Middle frontal gyrus (tissue), 1 donor: ENCODE measurements around the gene AKAP11.
"Not testable (repeated sequence)": the region's sequence is repeated elsewhere in the genome, so short reads cannot be mapped to it uniquely, and the experiment has no call there.

ENCODE experiments used
- DNase-seq: peaks from one replicate; pipeline ENCODE4 v3.0.0-alpha.2; 2015; ENCODE audit warnings: low spot score; ENCODE audit errors: extremely low spot score

The AKAP11 gene, protein sequence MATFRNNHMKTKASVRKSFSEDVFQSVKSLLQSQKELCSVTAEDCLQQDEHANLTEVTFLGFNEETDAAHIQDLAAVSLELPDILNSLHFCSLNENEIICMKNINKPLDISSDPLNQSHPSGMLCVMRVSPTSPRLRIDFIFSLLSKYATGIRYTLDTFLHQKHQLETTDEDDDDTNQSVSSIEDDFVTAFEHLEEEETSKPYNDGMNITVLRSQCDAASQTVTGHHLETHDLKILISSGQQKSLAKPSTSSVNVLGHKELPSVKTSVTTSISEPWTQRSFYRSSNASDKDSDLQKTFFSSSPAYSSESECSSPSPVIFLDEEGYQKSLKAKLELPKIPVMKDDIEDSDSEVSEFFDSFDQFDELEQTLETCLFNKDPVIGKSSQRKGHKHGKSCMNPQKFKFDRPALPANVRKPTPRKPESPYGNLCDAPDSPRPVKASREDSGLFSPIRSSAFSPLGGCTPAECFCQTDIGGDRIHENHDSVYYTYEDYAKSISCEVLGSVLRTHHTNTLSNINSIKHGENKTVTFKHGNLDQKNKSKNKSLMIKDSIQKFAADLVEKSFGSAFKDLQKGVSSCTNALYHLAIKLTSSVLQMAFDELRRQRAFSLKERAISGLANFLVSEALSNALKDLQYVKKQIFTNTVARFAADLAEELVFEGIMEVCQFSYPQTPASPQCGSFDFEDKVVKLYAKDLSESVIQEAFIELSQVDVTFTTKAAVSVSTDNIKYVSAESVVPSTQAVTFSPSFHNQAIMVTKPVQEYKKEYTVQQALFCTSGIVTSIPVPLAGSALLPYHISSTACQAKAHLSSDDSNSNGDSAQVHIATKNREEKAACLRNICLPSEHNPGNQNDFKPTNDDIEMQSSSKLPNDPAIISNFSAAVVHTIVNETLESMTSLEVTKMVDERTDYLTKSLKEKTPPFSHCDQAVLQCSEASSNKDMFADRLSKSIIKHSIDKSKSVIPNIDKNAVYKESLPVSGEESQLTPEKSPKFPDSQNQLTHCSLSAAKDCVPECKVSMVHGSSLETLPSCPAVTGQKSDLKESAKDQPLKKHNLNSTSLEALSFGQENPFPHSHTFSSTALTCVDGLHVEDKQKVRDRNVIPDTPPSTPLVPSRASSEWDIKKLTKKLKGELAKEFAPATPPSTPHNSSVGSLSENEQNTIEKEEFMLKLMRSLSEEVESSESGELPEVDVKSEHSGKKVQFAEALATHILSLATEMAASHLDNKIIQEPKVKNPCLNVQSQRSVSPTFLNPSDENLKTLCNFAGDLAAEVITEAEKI (N-terminal part only)

DNA sequence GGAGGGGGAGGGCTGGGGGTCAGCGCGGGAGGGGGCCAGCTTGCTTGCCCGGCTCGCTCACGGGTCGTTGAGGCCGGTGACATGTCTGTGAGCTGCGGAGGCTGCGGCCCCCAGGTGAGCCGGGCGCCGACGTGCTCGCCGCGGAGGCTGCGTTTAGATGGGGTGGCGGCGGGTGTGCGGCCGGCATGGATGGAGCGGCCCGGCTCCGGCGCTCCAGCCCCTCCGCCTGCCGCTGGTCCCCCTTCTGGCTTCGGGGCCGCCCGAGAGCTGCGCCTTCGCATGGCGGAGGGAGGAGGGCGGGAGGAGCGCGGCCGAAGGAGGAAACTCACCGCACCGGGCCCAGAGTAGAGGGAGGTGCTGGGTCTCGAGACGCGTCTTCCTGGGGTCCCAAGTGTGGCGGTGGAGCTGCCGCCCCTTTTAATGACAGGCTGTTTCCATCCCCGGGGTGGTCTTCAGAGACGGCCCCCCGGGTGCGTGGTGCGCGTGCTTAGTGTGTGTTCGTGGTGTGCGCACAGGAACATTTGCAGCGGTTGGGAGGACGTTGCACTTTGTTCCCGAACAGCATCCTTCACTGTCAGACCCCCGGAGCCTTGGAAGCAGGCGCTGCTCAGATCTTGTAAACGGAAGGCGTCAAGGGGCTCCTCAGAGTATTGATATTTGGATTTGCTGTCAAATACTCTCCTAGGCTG, at the start of gene AKAP11:
Gene AKAP11, plus strand, starts transcription at position 38 of the 689 bp plus-strand sequence. CDS start 14,197 bp downstream, outside the sequence.
- DNase-seq = no peak

DNA sequence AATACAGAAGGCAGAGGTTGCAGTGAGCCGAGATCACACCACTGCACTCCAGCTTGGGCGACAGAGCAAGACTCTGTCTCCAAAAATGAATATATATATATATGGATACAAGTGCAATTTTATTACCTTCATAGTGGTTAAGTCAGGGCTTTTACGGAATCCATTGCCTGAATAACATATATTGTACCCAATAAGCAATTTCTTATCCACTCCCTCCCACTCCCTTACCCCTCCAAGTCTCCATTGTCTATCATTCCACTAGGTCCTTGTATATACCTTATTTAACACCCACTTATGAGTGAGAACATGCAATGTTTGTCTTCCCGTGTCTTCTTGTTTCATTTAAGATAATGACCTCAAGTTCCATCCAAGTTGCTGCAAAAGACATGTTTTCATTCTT, 48.3 kb upstream of the AKAP11 start:
- no peak for DNase-seq

DNA sequence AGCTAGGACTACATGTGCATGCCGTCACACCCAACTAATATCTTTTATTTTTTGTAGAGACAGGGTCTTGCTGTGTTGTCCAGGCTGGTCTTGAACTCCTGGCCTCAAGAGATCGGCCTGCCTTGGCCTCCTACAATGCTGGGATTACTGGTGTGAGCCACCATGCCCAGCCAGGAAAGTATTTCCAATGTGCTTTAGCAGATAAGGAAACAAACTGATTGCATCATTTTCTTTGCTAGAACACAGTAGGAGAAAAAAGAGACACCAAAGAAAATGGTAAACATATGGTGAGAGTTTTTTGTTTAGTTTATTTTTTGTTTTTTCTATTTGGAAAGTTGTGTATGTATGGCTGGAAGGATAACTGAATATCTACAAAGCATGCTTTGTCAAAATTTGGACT, 46.9 kb upstream of the AKAP11 start:
- no peak for DNase-seq

DNA sequence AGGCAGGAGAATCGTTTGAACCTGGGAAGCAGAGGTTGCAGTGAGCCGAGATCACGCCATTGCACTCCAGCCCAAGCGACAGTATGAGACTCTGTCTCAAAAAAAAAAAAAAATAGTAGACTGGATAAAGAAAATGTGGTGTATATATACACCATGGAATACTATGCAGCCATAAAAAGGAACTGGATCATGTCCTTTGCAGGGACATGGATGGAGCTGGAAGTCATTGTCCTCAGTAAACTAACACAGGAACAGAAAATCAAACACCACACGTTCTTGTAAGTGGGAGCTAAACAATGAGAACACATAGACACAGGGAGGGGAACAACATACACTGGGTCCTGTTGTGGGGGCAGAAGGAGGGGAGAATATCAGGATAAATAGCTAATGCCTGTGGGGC, 45.2 kb upstream of the AKAP11 start:
- DNase-seq = not testable (repeated sequence)

DNA sequence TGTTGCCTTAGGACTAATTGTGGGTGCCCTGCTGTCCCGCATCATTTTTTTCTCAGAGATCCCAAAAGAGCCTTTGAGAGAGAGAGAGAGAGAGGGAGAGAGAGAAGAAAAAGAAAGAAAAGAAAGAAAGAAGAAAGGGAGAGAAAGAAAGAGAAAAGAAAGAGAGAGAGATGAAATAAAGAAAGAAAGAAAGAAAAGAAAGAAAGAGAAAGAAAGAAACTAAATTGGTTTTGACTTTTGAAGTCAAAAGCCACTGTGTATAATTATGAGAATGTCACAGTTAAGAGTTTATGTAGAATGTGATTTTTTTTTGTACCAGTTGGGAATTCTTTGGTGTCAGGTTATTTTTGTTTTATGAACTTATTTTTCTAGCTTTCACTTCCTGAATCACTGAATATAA, 43.4 kb upstream of the AKAP11 start:
- no peak for DNase-seq

- no peak for DNase-seq
These were observed 42.7 kb upstream of the AKAP11 start for GRCh38 chr13:42229287-42229686.

GRCh38 chr13:42232671-42233070, 39.3 kb upstream of the AKAP11 start:
- no peak for DNase-seq

- DNase-seq = no peak
These were observed 38.2 kb upstream of the AKAP11 start for GRCh38 chr13:42233726-42234125.

DNA sequence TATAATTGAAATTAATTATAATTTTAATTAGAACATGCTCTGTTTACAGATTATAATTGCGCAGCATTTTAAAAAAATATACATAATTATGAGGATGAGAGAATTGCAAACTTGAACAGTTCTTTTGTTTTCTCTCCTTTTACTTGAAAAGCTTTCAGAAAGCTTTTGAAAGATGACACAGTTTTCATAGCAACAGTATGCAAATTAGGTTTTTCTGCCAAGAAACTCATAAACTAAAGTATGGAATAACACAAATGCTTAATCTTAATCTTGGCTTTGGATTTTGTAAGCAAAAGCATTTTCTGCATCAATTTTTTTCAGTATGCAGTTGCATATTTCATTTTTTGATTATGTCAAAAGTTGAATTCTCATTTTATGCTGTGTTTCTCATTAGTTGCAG, 32.8 kb upstream of the AKAP11 start:
- no peak for DNase-seq

DNA sequence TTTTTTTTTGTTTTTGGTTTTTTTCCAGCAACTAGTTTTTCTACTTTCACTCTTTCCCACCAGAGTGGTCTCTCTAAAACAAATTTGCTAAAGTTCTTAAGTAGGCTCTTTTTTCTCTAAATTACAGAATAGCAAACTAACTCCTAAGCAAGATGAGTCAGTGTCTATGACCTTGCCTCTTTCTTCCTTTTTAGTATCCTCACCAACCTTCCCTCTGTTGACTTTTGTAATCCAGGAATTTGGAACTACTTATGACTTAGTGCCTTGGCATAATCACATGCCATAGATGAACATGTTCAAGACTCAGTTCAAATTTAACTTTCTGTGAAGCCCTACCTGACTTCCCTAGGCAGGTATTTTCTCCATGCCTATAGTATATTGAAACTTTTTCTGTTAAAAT, 32.3 kb upstream of the AKAP11 start:
- no peak for DNase-seq

DNA sequence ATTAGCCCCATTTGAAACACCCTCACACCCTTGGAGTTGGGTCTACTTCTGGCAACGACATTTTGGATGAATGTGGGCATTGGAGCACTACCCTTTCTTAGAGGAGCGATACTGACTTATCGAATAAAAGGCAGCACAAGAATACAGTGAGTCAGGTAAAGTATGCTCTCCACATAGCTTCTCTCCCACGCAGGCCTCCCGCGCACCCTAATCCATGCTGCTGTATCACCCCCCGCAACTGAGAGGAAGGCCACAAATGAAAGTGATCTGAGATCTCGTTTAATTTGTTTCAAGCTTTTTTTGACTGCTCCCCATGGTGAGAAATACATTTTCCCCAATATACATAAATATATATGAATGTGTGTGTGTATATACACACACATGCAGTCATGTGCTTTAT, 25.4 kb upstream of the AKAP11 start:
- no peak for DNase-seq

DNA sequence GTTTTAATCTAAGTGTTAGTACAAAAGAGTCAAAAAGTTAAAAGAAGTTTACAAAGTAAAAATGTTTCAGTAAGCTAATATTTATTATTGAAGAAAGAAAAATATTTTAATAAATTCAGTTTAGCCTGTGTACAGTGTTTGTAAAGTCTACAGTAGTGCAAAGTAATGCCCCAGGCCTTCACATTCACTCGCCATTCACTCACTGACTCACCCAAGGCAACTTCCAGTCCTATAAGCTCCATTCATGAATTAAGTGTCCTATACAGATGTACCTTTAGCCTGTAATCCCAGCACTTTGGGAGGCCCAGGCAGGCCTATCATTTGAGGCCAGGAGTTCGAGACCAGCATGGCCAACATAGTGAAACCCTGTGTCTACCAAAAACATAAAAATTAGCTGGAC, 24.1 kb upstream of the AKAP11 start:
- no peak for DNase-seq

DNA sequence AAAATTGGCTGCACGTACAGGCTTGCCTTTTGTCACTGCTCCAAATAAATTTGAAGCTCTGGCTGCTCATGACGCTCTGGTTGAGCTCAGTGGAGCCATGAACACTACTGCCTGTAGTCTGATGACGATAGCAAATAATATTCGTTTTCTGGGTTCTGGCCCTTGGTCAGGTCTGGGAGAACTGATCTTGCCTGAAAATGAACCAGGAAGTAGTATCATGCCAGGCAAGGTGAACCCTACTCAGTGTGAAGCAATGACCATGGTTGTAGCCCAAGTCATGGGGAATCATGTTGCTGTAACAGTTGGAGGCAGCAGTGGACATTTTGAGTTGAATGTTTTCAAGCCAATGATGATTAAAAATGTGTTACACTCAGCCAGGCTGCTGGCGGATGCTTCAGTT, 16.1 kb upstream of the AKAP11 start:
- DNase-seq = no peak

DNA sequence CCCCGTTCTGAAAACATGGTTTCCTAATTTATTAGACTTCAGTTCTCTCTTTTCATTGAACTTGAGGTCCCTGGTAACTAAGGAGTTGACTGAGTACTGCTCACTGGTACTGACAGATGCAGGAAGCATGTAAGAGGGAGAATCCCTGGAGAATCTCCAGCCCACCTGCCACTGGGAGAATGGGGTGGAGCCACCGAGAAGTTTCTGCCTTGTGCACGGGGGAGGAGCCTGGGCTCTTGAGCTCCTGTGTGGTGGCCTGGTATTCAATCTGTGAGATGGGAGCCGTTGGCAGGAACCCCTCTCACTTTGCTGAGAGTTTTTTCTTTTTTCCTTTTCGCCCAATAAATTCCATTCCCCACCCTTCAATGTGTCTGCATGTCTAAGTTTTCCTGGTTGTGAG, 13.2 kb upstream of the AKAP11 start:
- no peak for DNase-seq

GRCh38 chr13:42259515-42259914, 12.4 kb upstream of the AKAP11 start:
- DNase-seq = no peak

DNA sequence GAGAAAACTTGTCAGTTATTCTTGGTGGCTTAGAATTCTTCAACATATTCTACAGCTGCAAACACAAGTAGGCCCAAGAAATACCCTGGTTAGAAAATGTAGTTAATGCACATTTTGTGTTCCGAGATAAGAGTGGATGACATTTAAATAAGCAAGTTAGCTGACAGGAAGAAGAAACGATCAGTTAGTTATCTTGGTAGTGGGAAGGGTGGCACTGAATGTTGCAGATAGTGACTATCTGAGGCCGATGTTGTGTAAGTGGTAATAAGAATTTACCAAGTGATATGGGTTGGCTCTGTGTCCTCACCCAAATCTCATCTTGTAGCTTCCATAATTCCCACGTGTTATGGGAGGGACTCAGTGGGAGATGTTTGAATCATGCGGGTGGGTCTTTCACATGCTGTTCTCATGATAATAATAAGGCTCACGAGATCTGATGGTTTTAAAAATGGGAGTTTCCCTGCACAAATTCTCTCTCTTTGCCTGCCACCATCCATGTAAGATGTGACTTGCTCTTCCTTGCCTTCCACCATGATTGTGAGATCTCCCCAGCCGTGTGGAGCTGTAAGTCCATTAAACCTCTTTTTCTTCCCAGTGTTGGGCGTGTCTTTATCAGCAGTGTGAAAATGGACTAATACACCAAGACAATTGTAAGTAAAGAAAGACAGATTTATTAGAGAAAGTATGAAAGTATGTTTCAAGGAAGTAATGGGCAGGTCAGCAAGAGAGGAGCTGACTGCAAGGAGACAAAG, 10.9 kb upstream of the AKAP11 start:
- no peak for DNase-seq

DNA sequence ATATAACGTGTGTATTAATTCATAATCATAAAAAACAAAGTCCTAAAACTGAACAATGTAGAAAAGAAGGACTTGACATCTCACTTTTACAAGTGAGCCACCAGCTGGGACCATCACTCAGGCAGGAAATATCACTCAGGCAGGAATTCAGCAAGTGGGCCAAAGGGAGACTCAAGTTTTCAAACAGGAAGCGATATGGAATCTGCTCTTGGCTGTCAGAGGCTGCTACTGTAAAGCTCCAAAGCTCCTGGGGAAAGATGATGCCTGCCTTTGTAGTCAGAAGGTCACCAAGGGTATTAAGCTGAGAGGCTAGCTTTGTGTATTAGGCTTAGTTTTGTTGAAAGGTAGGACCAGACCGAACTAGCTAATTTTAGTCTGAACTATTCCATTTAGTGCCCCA, 5.5 kb upstream of the AKAP11 start:
- DNase-seq = no peak

DNA sequence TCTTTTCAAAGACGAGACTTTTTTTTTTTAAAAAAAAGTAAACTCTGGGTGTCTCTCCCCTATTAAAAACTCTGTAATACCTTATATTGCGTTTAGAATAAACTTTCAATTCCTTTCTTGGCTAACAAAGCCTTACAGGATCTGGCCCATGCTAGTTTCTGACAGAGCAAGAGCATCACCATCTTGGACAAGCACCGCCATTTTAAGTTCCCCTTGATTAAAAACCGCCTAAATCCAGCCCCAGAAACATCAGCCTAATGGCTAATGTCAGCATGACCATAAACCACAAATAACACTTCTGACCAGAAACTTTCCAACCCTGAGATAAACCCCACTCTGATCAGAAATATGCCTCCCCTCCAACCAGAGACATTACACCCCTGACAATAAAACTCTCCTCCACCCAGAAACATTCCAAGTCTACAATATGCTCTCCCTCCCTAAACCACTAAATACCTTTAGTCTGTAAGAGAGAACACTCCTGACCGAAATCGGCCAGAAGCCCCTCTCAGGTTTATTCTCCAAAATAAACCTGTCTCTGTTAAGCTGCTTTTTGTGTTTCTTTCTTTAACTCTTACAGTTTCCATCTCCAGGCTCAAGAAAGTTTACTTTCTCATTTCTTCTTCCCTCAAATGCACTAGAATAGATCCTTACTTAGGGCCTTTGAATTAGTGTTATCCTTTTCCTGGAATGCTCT, 1.6 kb upstream of the AKAP11 start:
- DNase-seq = no peak

DNA sequence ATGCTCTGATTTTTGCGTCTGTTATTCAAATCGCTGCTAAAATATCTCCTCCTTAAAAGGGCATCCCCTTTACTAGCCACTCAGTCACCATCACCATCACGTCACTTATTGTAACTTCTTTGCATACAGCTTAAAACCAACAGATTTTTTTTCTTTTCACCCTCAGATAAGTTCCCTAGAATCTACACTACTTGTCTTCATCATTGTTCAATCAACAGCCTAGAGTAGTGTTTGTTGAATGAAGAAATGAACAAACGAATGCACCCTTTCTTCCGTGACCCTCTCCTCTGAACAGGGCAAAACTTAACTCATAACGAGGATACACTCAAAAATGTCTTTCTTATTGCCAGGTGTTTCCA, 1.1 kb upstream of the AKAP11 start:
- DNase-seq = no peak
